Liver (tissue), 3 donors: Measurements from ENCODE around the gene EPHA6.

ENCODE experiments used
- RXRA ChIP-seq, 2 donors: IDR thresholded peaks; 2 replicates each; pipeline ENCODE4 v1.6.1; 2017 to 2018; ENCODE audit warnings: antibody characterized with exemption in 2 of 2, mild to moderate bottlenecking in 1 of 2
- SP1 ChIP-seq: IDR thresholded peaks from 2 replicates; pipeline ENCODE4 v1.6.1; 2018; ENCODE audit warnings: antibody characterized with exemption, mild to moderate bottlenecking
- TAF1 ChIP-seq: conservative IDR thresholded peaks from 2 replicates; pipeline ENCODE4 v1.6.1; 2016; ENCODE audit warnings: antibody characterized with exemption, mild to moderate bottlenecking
- YY1 ChIP-seq: IDR thresholded peaks from 2 replicates; pipeline ENCODE4 v1.6.1; 2016; ENCODE audit warnings: antibody characterized with exemption, mild to moderate bottlenecking
- TF ChIP-seq, protein P1 (sequence below): IDR thresholded peaks from 2 replicates; pipeline ENCODE4 v1.6.1; 2016; ENCODE audit warnings: antibody characterized with exemption, mild to moderate bottlenecking
- TF ChIP-seq, protein P2 (sequence below): fragments of 150-350 bp; IDR thresholded peaks from 2 replicates; pipeline ENCODE4 v1.5.1; 2017; ENCODE audit warnings: improper control_type of control experiment, low read depth, low read length; ENCODE audit not compliant: missing input control
- donor health status: healthy.
- donor health status: healthy.

DNA sequence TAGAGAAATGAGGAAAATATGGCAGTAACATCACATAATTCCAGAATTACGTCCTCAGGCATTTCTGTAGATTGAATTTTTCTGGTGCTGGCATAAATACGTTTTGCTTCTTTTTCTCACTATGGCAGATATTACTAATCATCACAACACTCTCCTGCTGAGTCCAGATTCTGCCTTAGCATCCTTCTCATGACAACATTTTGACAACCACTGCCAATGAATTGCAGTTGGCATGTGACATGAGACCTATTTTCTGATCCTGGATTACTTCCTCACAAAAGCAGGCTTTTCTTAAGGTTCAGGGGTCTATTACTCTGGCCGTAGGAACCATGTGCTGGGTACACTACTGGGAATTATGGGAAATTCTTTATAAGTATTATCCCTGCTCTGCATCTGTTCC, 927.6 kb downstream of the EPHA6 start:
- TF ChIP-seq, protein P1, sequence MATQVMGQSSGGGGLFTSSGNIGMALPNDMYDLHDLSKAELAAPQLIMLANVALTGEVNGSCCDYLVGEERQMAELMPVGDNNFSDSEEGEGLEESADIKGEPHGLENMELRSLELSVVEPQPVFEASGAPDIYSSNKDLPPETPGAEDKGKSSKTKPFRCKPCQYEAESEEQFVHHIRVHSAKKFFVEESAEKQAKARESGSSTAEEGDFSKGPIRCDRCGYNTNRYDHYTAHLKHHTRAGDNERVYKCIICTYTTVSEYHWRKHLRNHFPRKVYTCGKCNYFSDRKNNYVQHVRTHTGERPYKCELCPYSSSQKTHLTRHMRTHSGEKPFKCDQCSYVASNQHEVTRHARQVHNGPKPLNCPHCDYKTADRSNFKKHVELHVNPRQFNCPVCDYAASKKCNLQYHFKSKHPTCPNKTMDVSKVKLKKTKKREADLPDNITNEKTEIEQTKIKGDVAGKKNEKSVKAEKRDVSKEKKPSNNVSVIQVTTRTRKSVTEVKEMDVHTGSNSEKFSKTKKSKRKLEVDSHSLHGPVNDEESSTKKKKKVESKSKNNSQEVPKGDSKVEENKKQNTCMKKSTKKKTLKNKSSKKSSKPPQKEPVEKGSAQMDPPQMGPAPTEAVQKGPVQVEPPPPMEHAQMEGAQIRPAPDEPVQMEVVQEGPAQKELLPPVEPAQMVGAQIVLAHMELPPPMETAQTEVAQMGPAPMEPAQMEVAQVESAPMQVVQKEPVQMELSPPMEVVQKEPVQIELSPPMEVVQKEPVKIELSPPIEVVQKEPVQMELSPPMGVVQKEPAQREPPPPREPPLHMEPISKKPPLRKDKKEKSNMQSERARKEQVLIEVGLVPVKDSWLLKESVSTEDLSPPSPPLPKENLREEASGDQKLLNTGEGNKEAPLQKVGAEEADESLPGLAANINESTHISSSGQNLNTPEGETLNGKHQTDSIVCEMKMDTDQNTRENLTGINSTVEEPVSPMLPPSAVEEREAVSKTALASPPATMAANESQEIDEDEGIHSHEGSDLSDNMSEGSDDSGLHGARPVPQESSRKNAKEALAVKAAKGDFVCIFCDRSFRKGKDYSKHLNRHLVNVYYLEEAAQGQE: no peak
- TF ChIP-seq, protein P2, sequence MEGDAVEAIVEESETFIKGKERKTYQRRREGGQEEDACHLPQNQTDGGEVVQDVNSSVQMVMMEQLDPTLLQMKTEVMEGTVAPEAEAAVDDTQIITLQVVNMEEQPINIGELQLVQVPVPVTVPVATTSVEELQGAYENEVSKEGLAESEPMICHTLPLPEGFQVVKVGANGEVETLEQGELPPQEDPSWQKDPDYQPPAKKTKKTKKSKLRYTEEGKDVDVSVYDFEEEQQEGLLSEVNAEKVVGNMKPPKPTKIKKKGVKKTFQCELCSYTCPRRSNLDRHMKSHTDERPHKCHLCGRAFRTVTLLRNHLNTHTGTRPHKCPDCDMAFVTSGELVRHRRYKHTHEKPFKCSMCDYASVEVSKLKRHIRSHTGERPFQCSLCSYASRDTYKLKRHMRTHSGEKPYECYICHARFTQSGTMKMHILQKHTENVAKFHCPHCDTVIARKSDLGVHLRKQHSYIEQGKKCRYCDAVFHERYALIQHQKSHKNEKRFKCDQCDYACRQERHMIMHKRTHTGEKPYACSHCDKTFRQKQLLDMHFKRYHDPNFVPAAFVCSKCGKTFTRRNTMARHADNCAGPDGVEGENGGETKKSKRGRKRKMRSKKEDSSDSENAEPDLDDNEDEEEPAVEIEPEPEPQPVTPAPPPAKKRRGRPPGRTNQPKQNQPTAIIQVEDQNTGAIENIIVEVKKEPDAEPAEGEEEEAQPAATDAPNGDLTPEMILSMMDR: no peak
- TF ChIP-seq SP1 (no peak), RXRA (IDR thresholded peaks at IDR 0.05) (no peak), TAF1 (no peak), YY1 (no peak)
